Activated T-cell treated with anti-CD3 and anti-CD28 coated beads, Interleukin-2, amount 50 U/mL, for 4 hours (primary cell): Measurements from ENCODE around the gene EP400. TPM values are rescaled to one million over a fixed set of nuclear protein-coding genes. Genes with fewer than 3 reads are reported as not detected.

Experiments
- ATAC-seq, 2 donors: fragments of 200-7000 bp; cut with Tn5 transposase; one replicate each; pipeline ENCODE4 v1.10.0; 2021
- DNase-seq: peaks from one replicate; pipeline ENCODE4 v3.0.0-alpha.2; 2020
- H3K27me3 Mint-ChIP-seq: one replicate; pipeline ENCODE4 v1.8.0; 2021; ENCODE audit warnings: low read depth, mixed read lengths
- H3K36me3 Mint-ChIP-seq: one replicate; pipeline ENCODE4 v1.8.0; 2022; ENCODE audit warnings: mixed read lengths; ENCODE audit not compliant: insufficient read depth
- H3K4me1 Mint-ChIP-seq: one replicate; pipeline ENCODE4 v1.8.0; 2021; ENCODE audit warnings: low read depth, mixed read lengths
- H3K4me3 Mint-ChIP-seq: one replicate; pipeline ENCODE4 v1.8.0; 2021; ENCODE audit warnings: mild to moderate bottlenecking, moderate library complexity, mixed read lengths
- H3K9me3 Mint-ChIP-seq: one replicate; pipeline ENCODE4 v1.8.0; 2021; ENCODE audit warnings: mixed read lengths
- total RNA-seq, 3 donors: library from RNA; stranded (reverse); gene quantifications; one replicate each; pipeline ENCODE4 v1.2.1, GENCODE V29; 2021

The EP400 gene
- total RNA-seq, 3 donors from 2014 or later, result 53.3 to 57.2 (median 56.9) TPM

GRCh38 chr12:131917139-131917710 lies 32.5 kb upstream of the EP400 start:
- ATAC-seq (no peak), DNase-seq (no peak)
- H3K27me3 Mint-ChIP-seq, result no peaks in the 10 kb centered on the region
- no peaks in the 10 kb centered on the region for H3K9me3 Mint-ChIP-seq
- no peak overlapping the region for H3K4me3 Mint-ChIP-seq
- H3K36me3 Mint-ChIP-seq, result no peaks in the 10 kb centered on the region
- H3K4me1 Mint-ChIP-seq, result no peaks in the 10 kb centered on the region

GRCh38 chr12:131917711-131918306 lies 31.9 kb upstream of the EP400 start:
- Mint-ChIP-seq H3K4me1 (no peaks in the 10 kb centered on the region), H3K4me3 (no peak overlapping the region), H3K9me3 (no peaks in the 10 kb centered on the region), H3K27me3 (no peaks in the 10 kb centered on the region), H3K36me3 (no peaks in the 10 kb centered on the region)
- no peak for ATAC-seq
- no peak for DNase-seq

GRCh38 chr12:131918311-131919050 lies 31.3 kb upstream of the EP400 start:
- no peak overlapping the region for H3K4me3 Mint-ChIP-seq
- no peaks in the 10 kb centered on the region for H3K27me3 Mint-ChIP-seq
- no peaks in the 10 kb centered on the region for H3K9me3 Mint-ChIP-seq
- ATAC-seq, result no peak
- H3K36me3 Mint-ChIP-seq, result no peaks in the 10 kb centered on the region
- DNase-seq, result no peak
- no peaks in the 10 kb centered on the region for H3K4me1 Mint-ChIP-seq

GRCh38 chr12:131919051-131919347 lies 30.7 kb upstream of the EP400 start:
- no peaks in the 10 kb centered on the region for H3K9me3 Mint-ChIP-seq
- H3K4me3 Mint-ChIP-seq, result no peak overlapping the region
- H3K36me3 Mint-ChIP-seq, result no peaks in the 10 kb centered on the region
- DNase-seq, result no peak
- no peaks in the 10 kb centered on the region for H3K4me1 Mint-ChIP-seq
- no peaks in the 10 kb centered on the region for H3K27me3 Mint-ChIP-seq
- ATAC-seq, result no peak

- ATAC-seq (no peak), DNase-seq (no peak)
- no peaks in the 10 kb centered on the region for H3K27me3 Mint-ChIP-seq
- no peak overlapping the region for H3K4me3 Mint-ChIP-seq
- peaks cover 2% of the 10 kb centered on the region for H3K4me1 Mint-ChIP-seq
- no peaks in the 10 kb centered on the region for H3K36me3 Mint-ChIP-seq
- no peaks in the 10 kb centered on the region for H3K9me3 Mint-ChIP-seq
These were observed 30.2 kb upstream of the EP400 start for GRCh38 chr12:131919366-131920156.

- no peaks in the 10 kb centered on the region for H3K27me3 Mint-ChIP-seq
- H3K9me3 Mint-ChIP-seq, result no peaks in the 10 kb centered on the region
- peaks cover 6% of the 10 kb centered on the region for H3K4me1 Mint-ChIP-seq
- DNase-seq (no peak), ATAC-seq (no peak)
- no peaks in the 10 kb centered on the region for H3K36me3 Mint-ChIP-seq
- H3K4me3 Mint-ChIP-seq, result no peak overlapping the region
These were observed 29.6 kb upstream of the EP400 start for GRCh38 chr12:131920157-131920508.

- H3K36me3 Mint-ChIP-seq, result no peaks in the 10 kb centered on the region
- H3K4me3 Mint-ChIP-seq, result no peak overlapping the region
- no peak for DNase-seq
- peaks cover 6% of the 10 kb centered on the region for H3K4me1 Mint-ChIP-seq
- H3K27me3 Mint-ChIP-seq, result no peaks in the 10 kb centered on the region
- H3K9me3 Mint-ChIP-seq, result no peaks in the 10 kb centered on the region
- no peak for ATAC-seq
These were observed 28.6 kb upstream of the EP400 start for GRCh38 chr12:131920902-131921840.

- H3K4me3 Mint-ChIP-seq, result no peak overlapping the region
- H3K4me1 Mint-ChIP-seq, result peaks cover 6% of the 10 kb centered on the region
- H3K36me3 Mint-ChIP-seq, result no peaks in the 10 kb centered on the region
- ATAC-seq (no peak), DNase-seq (no peak)
- H3K27me3 Mint-ChIP-seq, result no peaks in the 10 kb centered on the region
- H3K9me3 Mint-ChIP-seq, result no peaks in the 10 kb centered on the region
These were observed 27.6 kb upstream of the EP400 start for GRCh38 chr12:131921866-131922769.

GRCh38 chr12:131922772-131923171 lies 27.0 kb upstream of the EP400 start:
- DNase-seq, result no peak
- no peaks in the 10 kb centered on the region for H3K27me3 Mint-ChIP-seq
- no peaks in the 10 kb centered on the region for H3K36me3 Mint-ChIP-seq
- peaks cover 6% of the 10 kb centered on the region for H3K4me1 Mint-ChIP-seq
- H3K4me3 Mint-ChIP-seq, result no peak overlapping the region
- ATAC-seq, result no peak
- no peaks in the 10 kb centered on the region for H3K9me3 Mint-ChIP-seq

GRCh38 chr12:131923260-131923659 lies 26.5 kb upstream of the EP400 start:
- Mint-ChIP-seq H3K27me3 (no peaks in the 10 kb centered on the region), H3K4me3 (no peak overlapping the region), H3K4me1 (peaks cover 9% of the 10 kb centered on the region), H3K9me3 (no peaks in the 10 kb centered on the region), H3K36me3 (no peaks in the 10 kb centered on the region)
- no peak for ATAC-seq
- DNase-seq, result no peak

- Mint-ChIP-seq H3K27me3 (no peaks in the 10 kb centered on the region), H3K4me3 (peak overlapping the region; percentile 85), H3K4me1 (peaks cover 15% of the 10 kb centered on the region), H3K36me3 (peaks cover 7% of the 10 kb centered on the region), H3K9me3 (no peaks in the 10 kb centered on the region)
- no peak for DNase-seq
- no peak for ATAC-seq
These were observed 22.3 kb upstream of the EP400 start for GRCh38 chr12:131927110-131928079.

GRCh38 chr12:131928080-131928710 lies 21.5 kb upstream of the EP400 start:
- Mint-ChIP-seq H3K4me1 (peaks cover 19% of the 10 kb centered on the region), H3K9me3 (no peaks in the 10 kb centered on the region), H3K4me3 (peak overlapping the region; percentile 85), H3K36me3 (peaks cover 12% of the 10 kb centered on the region), H3K27me3 (no peaks in the 10 kb centered on the region)
- ATAC-seq (peak; percentile 6 to 11), DNase-seq (no peak)
